ENCODE measurements around the gene PRR13.
A peak's percentile ranks its signal among the peaks of the same experiment; 100 is the strongest.
"Not testable (repeated sequence)": the region's sequence is repeated elsewhere in the genome, so short reads cannot be mapped to it uniquely, and the experiment has no call there.

PRR13 gene, protein sequence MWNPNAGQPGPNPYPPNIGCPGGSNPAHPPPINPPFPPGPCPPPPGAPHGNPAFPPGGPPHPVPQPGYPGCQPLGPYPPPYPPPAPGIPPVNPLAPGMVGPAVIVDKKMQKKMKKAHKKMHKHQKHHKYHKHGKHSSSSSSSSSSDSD

DNA sequence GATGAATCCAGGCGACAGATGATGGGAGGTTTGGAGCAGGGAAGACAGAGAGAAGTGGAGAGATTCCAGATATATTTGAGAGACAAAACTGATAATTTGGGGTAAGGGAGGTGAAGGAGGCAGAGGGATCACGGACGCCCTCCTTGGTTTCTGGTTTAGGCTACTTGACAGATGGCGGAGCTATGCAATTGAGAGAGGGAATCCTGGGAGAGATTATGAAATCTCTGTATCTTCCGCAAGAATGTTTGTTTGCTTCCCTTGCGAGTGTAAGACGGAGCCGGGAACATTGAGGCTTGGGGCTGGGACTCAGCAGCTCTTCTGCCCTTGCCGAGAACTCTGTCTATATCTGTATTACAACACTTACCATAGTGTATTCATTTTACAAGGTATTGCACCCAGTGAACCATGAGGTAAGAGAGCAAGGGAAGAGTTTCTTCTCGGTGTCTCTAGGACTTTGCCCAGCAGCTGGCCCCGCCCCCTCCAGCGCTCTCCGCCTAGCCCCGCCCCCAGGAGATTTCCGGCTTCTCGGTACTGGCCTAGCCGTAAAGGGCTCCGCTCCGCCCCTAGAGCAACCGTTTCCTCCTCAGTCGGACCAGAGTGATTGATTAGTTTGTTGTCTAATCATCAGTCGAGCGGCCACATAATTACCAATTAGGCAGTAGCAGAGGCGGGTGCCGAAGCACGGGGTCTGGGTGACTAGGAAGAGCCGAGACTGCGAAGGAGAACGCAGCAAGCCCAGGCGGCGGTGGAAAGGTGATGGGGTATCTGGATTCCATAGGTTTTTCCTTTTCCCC, at the start of gene PRR13:
PRR13 (plus strand) TSS at position 695 of the 794 bp plus-strand sequence. CDS start 981 bp downstream, outside the sequence.
- DNase-seq, result peak; percentile 99

DNA sequence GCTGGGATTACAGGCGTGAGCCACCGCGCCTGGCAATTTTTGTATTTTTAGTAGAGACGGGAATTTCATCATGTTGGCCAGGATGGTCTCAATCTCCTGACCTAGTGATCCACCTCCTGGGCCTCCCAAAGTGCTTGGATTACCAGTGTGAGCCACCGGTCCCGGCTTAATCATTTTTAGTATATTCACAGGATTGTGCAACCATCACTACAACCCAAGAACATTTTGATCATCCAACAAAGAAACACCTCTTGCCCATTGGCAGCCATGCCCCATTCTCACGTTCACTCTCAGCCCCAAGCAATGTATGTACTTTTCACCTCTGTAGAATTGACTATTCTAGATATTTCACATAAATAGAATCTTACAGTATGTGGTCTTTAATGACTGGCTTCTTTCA, 41.6 kb upstream of the PRR13 start:
- no peak for DNase-seq

DNA sequence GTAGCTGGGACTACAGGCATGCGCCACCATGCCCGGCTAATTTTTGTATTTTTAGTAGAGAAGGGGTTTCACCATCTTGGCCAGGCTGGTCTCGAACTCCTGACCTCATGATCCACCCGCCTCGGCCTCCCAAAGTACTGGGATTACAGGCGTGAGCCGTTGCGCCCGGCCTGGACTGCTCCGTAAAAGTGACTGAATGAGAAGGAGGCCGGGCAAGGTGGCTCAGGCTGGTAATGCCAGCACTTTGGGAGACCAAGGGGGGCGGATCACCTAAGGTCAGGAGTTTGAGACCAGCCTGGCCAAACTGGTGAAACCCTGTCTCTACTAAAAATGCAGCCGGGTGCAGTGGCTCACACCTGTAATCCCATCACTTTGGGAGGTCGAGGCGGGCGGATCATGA, 39.2 kb upstream of the PRR13 start:
- DNase-seq, result not testable (repeated sequence)

DNA sequence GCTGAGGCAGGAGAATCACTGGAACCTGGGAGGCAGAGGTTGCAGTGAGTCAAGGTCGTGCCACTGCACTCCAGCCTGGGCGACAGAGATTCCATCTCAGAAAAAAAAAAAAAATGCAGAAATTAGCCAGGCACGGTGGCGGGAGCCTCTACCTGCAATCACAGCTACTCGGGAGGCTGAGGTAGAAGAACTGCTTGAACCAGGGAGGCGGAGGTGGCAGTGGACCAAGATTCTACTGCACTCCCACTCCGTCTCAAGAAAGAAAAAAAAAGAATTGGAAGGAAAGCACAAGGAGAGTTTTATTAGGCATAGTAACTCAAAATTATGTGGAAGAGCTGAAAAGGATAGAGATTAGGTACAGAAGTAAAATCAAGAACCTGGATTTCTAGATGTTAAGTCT, 38.7 kb upstream of the PRR13 start:
- no peak for DNase-seq

DNA sequence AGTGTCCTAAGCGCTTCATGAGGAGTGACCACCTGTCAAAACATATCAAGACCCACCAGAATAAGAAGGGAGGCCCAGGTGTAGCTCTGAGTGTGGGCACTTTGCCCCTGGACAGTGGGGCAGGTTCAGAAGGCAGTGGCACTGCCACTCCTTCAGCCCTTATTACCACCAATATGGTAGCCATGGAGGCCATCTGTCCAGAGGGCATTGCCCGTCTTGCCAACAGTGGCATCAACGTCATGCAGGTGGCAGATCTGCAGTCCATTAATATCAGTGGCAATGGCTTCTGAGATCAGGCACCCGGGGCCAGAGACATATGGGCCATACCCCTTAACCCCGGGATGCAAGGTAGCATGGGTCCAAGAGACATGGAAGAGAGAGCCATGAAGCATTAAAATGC, 30.6 kb upstream of the PRR13 start:
- DNase-seq, result no peak

DNA sequence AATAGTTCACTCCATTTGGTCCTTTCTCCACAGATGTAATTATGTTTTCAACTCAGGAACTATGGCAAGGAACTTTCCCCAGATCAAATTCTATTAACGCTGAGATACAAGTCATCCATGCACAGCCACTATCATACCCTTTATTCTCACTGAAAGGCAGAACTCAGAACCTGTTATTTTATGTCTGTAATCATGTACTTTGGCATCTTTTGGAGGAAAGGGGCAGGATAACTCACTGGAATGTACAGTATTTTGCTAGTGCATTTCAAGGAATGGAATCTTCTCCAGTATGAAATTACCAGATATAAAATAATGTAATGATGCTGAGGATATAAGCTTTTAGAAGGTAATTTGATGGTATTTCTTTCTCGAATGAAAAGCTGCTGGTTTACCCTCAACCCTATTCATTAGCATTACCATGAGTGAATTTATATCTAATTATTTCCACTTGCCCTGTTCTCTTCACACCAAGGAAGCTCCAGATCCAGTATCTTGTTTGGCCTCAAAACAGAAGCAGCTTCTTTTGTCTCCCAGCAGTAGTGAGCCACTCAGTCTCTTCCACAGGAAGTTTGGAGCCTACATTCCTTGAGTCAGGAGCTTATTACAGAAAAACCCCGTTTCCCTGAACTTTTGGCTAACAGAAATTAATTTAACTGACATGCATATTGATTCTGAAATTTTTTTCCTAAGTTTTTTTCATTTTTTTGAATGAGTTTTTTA, 27.9 kb upstream of the PRR13 start:
- no peak for DNase-seq

DNA sequence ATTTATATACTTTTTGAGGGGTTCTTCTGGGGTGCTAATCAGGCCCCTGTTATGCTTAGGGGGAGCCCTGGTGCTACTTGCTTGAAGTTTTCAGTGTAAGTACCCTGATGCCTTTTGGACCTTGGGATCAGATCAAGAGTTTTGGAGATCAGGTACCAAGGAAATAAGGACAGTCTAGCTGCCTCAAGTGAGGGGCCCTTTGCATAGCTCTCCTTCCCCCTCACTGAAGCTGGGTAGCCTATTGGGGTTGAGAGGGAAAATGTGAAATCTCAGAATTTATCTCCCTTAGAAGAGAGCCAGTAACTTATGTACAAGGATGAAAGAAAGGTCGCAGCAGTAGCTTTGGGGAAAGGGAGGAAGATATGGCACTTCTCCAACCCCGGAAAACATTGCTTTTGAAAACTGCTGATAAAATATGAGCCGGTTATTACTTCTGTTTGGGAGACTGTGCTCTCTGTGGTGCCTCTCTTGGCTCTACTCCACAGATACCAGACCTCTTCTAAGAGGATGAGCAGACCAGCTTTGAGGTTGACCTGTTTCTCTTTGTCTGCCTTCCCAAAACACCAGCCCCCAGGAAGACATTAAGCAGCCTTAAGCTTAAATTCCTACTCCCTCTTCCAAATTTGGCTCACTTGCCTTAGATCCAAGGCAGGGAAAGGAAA, 26.6 kb upstream of the PRR13 start:
- no peak for DNase-seq

DNA sequence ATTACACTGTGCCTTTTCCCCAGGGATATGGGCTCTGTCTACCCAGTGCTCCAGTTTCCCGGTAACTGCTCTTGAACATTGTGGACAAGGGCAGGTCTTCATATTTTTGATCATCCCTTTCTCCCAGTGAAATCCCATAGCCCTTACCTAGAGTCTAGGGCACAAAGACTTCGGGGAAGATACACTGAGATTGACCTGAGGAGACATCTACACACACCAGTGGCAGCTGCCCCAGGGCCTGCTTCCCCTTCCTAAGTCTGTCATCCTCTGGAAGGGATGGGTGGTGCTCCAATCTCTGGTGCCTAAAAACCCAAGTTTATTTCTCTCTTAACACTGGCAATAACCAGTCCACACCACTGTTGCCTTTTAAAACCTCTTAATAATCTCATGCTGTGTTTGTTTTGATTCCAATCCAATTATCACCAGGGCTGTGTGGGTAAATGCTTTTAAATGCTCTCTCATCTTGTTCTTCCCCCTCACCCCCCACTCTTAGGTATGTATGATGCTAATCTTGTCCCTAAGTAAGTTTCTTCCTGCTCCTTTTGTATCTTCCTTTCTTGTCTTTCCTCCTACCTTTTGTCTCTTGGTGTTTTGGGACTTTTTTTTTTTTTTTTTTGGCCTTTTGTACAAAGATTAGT, 25.7 kb upstream of the PRR13 start:
- not testable (repeated sequence) for DNase-seq

DNA sequence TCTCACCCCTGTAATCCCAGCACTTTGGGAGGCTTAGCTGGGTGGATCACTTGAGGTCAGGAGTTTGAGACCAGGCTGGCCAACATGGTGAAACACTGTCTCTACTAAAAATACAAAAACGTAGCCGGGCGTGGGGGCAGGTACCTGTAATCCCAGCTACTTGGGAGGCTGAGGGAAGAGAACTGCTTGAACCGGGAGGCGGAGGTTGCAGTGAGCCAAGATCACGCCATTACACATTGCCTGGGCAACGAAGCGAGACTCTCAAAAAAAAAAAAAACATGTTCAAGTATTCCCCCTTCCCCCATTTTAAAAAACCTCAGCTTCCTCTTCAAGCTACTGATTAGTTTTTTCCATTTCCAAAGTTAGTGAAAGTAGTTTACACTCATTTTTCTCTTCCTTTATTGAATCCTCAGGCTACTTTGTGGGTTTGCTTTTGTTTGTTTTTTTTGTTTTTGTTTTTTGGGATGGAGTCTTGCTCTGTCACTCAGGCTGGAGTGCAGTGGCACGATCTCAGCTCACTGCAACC, 24.2 kb upstream of the PRR13 start:
- DNase-seq, result not testable (repeated sequence)

DNA sequence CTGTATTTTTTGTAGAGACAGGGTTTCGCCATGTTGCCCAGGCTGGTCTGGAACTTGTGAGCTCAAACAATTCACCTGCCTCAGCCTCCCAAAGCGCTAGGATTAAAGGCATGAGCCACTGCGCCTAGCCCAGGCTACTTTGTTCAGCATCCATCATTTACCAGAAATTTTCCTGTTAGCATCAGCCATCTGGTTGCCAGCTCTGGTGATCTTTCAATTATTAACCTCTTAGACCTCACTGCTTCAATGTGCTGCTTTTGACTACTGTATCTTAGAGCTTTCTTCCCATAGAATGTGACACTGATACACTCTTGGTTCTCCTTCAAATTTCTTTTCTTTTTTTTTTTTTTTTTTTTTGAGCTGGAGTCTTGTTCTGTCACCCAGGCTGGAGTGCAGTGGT, 23.3 kb upstream of the PRR13 start:
- DNase-seq, result no peak

DNA sequence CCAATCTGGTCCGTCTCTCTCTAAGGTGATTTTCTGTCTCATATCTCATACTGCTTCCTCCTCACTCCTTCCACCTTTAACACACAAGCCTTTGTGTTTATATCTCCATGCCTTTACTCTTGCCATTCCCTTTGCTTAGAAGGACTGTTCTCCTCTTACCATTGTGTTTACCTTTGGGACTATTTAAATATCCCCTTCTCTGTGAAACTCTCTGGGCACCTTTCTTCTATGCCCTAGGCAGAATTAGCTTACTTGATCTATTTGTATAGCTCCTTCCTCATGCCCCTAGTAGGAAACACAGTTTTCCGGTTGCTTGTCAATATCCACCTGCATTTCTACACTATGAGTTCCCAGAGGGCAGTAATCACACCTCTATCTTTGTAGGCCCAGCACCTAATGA, 21.8 kb upstream of the PRR13 start:
- DNase-seq, result no peak

DNA sequence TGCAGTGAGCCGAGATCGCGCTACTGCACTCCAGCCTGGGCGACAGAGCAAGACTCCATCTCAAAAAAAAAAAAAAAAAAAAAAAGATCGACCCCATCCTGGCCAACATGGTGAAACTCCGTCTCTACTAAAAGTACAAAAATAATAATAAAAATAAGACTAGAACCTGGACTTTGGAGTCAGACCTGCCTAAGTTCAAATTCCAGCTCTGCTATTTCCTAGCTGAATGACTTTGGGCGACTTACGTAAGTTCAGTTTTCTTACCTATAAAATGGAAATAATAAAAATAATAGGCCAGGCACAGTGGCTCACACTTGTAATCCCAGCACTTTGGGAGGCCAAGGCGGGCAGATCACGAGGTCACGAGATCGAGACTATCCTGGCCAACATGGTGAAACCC, 19.3 kb upstream of the PRR13 start:
- DNase-seq, result not testable (repeated sequence)

DNA sequence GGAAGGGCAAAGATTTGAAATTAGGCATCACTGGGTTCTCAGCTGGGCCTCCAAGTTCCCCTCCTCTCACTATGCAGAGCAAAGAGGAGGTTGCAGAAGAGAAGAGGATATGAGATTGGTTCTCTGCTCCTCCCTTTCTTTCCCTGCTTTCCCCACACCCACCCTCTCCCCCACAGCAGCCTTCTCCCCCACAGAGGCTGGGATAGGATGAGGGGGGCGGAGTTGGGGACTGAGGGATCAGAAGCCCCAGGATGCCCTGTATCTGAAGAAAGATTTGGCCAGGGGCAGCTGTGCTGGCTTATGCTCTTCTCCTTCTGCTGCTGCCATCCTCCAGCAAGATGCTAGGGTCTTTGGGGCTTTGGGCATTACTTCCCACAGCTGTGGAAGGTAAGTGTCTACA, 17.9 kb upstream of the PRR13 start, which contains the start of gene AMHR2:
AMHR2 (plus strand) TSS at position 259 of the 400 bp plus-strand sequence; CDS start at position 339, 80 bp downstream.
- DNase-seq, result no peak

DNA sequence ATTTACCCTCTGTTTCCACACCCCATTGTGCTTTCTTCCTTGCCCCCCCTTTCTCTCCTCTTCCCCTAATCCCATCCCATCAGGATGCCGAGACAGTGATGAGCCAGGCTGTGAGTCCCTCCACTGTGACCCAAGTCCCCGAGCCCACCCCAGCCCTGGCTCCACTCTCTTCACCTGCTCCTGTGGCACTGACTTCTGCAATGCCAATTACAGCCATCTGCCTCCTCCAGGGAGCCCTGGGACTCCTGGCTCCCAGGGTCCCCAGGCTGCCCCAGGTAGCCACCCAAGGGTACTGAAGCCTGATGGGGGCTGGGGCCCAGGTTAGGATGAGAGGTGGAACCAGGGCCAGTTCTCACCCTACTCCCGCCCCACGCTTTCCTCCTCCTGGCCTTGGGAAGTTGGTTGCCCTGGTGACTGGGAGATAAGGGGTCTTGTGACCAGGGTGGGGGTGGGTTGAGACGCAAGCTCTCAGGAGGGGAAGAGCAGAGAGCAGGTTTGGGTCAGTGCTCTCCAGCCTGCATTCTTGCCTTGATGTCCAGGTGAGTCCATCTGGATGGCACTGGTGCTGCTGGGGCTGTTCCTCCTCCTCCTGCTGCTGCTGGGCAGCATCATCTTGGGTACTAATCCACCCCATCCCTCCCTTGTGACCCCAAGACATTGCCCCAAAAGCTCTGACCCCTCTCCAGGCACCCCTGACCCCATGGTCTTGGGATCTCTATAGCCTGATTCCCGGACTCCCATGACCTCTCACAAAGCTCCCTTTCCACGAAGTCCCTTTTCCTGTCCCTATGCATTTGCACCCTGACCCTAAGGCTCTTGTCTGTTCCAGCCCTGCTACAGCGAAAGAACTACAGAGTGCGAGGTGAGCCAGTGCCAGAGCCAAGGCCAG, 16.7 kb upstream of the PRR13 start:
- no peak for DNase-seq

DNA sequence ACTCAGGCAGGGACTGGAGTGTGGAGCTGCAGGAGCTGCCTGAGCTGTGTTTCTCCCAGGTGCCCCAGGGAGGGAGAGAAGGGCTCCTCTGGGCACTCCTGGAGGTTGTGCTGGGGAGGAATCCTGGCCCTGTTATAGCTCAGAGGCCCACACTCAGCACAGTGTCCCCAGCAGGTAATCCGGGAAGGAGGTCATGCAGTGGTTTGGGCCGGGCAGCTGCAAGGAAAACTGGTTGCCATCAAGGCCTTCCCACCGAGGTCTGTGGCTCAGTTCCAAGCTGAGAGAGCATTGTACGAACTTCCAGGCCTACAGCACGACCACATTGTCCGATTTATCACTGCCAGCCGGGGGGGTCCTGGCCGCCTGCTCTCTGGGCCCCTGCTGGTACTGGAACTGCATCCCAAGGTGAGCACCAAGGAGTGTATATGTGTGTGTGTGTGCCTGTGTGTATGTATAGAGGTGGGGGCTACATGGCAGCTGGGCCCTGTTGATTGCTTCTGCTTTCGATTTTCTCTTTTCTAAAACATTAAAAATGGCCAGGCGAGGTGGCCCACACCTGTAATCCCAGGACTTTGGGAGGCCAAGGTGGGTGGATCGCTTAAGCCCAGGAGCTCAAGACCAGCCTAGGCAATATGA, 15.9 kb upstream of the PRR13 start:
- no peak for DNase-seq

DNA sequence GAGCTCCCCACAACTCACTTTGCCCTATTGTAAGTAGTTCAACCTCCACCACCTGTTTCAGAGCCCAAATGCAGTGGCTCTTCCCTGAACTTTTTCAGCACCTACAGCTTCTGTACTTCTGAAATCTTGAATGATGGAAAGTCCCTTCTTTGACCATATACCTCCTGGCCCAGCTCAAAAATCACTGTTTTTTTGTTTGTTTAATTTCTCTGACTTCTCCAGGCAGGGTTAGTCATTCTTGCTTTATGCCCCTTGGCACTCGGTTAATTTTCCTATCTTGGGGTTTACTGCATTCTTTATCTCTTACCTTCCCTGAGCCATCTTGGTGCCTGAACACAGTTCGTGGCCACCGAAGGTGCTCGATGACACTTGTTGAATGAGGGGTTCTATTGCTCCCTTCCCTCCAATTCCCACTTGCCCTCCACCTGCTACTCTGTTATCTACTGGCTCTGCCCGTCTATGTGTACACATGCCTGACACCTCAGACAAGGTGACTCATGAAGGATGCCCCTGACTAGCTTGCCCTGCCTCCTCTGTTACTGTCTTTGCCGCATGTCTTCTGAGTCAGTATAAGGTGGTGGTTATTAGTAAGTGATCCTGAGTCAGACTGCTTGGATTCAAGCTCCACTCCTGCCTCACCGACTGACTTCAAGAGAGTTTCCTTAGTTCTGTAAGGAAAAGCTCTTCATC, 13.5 kb upstream of the PRR13 start:
- DNase-seq, result no peak

DNA sequence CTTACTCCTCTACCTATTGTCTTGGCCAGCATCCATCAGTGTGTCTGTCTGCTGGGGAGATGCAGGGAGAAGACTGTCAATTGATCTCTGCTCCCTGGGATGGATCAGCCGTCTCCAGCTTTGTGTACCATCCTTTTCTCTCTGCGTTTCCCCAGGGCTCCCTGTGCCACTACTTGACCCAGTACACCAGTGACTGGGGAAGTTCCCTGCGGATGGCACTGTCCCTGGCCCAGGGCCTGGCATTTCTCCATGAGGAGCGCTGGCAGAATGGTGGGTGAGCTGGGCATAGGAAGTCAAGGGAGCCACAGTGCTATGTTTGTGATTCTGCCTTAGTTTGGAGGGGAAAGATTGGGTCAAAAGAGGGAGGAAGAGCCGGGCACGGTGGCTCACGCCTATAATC, 12.8 kb upstream of the PRR13 start:
- no peak for DNase-seq

DNA sequence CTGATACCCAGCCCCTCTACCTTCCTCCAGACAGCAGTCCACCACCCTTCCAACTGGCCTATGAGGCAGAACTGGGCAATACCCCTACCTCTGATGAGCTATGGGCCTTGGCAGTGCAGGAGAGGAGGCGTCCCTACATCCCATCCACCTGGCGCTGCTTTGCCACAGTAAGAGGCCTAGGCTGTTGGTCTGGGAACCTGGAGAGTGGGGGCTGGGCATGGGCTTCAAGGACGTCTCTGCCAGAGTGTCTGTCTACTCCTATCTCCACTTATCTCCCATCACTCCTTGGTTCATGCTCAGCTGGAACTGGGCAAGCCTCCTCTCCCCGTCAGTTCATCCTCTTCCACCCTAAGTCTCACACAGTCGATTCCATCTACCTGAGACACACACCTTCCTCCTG, 11.4 kb upstream of the PRR13 start:
- no peak for DNase-seq

DNA sequence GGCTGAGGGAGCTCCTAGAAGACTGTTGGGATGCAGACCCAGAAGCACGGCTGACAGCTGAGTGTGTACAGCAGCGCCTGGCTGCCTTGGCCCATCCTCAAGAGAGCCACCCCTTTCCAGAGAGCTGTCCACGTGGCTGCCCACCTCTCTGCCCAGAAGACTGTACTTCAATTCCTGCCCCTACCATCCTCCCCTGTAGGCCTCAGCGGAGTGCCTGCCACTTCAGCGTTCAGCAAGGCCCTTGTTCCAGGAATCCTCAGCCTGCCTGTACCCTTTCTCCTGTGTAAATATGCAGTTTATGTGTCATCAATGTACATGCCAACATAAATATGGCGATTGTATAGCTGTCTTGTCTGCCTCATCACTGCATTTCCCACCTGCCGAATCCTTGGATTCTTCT, 10.3 kb upstream of the PRR13 start:
- no peak for DNase-seq

DNA sequence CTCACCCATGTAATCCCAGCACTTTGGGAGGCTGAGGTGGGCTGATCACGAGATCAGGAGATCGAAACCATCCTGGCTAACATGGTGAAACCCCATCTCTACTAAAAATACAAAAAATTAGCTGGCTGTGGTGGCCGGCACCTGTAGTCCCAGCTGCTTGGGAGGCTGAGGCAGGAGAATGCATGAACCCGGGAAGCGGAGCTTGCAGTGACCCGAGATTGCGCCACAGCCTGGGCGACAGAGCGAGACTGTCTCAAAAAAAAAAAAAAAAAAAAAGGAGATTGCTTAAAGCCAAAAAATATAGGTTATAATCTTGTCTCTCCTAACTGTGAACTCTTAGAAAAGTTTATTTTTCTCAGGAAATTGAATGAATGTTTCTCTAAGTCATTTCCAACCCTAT, 6.2 kb upstream of the PRR13 start:
- DNase-seq, result not testable (repeated sequence)
